ENCODE measurements around the gene TMEM100. TPM values are rescaled to one million over a fixed set of nuclear protein-coding genes. Genes with fewer than 3 reads are reported as not detected.

Gene TMEM100
- total and polyA plus RNA-seq, 2 donors from 2014 or later = 0.67 to 7.2 TPM

- Histone ChIP-seq H3K27me3 (ENCODE audit: control insufficient read depth, insufficient read depth, low read length) (no peaks in the 10 kb centered on the region), H3K27ac (ENCODE audit: low read depth in 2 of 2, low read length in 2 of 2) (no peak overlapping the region), H3K36me3 (ENCODE audit: control insufficient read depth in 2 of 3, insufficient read depth in 3 of 3, low read length in 3 of 3) (no peaks in the 10 kb centered on the region), H3K4me1 (ENCODE audit: control insufficient read depth in 2 of 3, insufficient read depth in 2 of 3, low read depth in 1 of 3, low read length in 3 of 3) (no peaks in the 10 kb centered on the region), H3K9me3 (ENCODE audit: control insufficient read depth in 2 of 3, insufficient read depth in 1 of 3, low read length in 3 of 3) (peaks cover 0 to 4% (median 0%) of the 10 kb centered on the region in 3 donors), H3K9ac (ENCODE audit: low read length in 3 of 3) (no peak overlapping the region), H3K4me3 (ENCODE audit: low read length in 3 of 3) (no peak overlapping the region)
- TF ChIP-seq, protein P1, sequence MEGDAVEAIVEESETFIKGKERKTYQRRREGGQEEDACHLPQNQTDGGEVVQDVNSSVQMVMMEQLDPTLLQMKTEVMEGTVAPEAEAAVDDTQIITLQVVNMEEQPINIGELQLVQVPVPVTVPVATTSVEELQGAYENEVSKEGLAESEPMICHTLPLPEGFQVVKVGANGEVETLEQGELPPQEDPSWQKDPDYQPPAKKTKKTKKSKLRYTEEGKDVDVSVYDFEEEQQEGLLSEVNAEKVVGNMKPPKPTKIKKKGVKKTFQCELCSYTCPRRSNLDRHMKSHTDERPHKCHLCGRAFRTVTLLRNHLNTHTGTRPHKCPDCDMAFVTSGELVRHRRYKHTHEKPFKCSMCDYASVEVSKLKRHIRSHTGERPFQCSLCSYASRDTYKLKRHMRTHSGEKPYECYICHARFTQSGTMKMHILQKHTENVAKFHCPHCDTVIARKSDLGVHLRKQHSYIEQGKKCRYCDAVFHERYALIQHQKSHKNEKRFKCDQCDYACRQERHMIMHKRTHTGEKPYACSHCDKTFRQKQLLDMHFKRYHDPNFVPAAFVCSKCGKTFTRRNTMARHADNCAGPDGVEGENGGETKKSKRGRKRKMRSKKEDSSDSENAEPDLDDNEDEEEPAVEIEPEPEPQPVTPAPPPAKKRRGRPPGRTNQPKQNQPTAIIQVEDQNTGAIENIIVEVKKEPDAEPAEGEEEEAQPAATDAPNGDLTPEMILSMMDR (IDR thresholded peaks at IDR 0.05; ENCODE audit: borderline replicate concordance, extremely low read depth, insufficient read depth) = no peak
- intact Hi-C loops (cut with DNase I) = no loop called here
- FAIRE-seq = no peak
- peak in 4 of 5 donors; percentile 73 to 93 (median 85) for DNase-seq
Measured at GRCh38 chr17:55699181-55699860, 23.3 kb downstream of the TMEM100 start.

GRCh38 chr17:55694286-55694910 lies 28.3 kb downstream of the TMEM100 start:
- intact Hi-C loops (cut with DNase I) = no loop called here
- no peak for FAIRE-seq
- DNase-seq = no peak
- no peaks in the 10 kb centered on the region for H3K9me3 ChIP-seq (ENCODE audit: control insufficient read depth in 2 of 3, insufficient read depth in 1 of 3, low read length in 3 of 3)
- H3K4me3 ChIP-seq (ENCODE audit: low read length in 3 of 3) = no peak overlapping the region
- H3K4me1 ChIP-seq (ENCODE audit: control insufficient read depth in 2 of 3, insufficient read depth in 2 of 3, low read depth in 1 of 3, low read length in 3 of 3) = no peaks in the 10 kb centered on the region
- TF ChIP-seq, protein P1 (IDR thresholded peaks at IDR 0.05; ENCODE audit: borderline replicate concordance, extremely low read depth, insufficient read depth) = no peak
- H3K27me3 ChIP-seq (ENCODE audit: control insufficient read depth, insufficient read depth, low read length) = no peaks in the 10 kb centered on the region
- H3K27ac ChIP-seq (ENCODE audit: low read depth in 2 of 2, low read length in 2 of 2) = no peak overlapping the region
- no peaks in the 10 kb centered on the region for H3K36me3 ChIP-seq (ENCODE audit: control insufficient read depth in 2 of 3, insufficient read depth in 3 of 3, low read length in 3 of 3)
- no peak overlapping the region for H3K9ac ChIP-seq (ENCODE audit: low read length in 3 of 3)

DNA sequence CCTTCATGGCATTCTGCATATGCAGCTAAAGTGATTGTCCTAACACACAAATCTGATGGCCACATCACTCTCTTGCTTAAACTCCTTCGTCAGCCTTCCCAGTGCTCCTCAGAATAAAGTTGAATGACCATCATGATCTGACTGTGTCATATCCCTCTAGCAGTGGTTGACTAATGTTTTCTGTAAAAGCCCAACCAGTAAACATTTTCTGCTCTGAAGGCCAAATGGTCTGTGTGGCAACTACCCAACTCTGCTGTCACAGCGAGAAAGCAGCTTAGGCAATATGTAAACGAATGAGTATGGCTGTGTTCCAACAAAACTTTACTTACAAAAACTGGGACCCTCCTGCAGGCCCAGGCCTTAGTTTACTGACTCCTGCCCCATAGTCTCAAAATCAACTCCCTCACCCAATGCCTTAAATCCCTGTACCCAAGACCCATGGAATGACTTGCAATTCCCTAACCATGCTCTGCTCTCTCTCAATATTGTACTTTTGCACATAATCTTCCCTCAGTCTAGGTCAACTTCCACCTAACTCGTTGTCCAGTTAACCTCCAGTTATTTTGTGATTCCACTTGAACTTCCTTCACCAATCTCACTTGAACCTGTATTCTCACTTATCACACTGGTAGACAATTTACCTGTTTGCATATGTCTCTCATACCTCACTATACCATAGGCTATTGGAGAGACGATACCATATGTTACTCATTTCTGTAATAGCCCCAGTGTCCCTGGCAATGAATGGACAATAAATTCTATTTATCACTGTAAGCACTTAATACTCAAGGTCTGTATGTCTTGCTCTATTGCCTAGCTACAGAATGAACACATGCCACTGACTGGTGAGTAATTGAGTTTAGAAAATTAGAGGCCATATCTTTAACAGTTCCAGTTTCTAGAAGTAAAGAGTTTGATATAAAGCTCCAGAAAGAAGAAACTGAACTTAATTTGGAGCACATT lies 29.1 kb downstream of the TMEM100 start:
- Histone ChIP-seq H3K36me3 (ENCODE audit: control insufficient read depth in 2 of 3, insufficient read depth in 3 of 3, low read length in 3 of 3) (no peaks in the 10 kb centered on the region), H3K4me3 (ENCODE audit: low read length in 3 of 3) (no peak overlapping the region), H3K27me3 (ENCODE audit: control insufficient read depth, insufficient read depth, low read length) (no peaks in the 10 kb centered on the region), H3K9ac (ENCODE audit: low read length in 3 of 3) (no peak overlapping the region), H3K27ac (ENCODE audit: low read depth in 2 of 2, low read length in 2 of 2) (no peak overlapping the region), H3K4me1 (ENCODE audit: control insufficient read depth in 2 of 3, insufficient read depth in 2 of 3, low read depth in 1 of 3, low read length in 3 of 3) (no peaks in the 10 kb centered on the region), H3K9me3 (ENCODE audit: control insufficient read depth in 2 of 3, insufficient read depth in 1 of 3, low read length in 3 of 3) (no peaks in the 10 kb centered on the region)
- DNase-seq (peak in 2 of 5 donors; percentile 19 to 72), FAIRE-seq (no peak)
- TF ChIP-seq, protein P1 (IDR thresholded peaks at IDR 0.05; ENCODE audit: borderline replicate concordance, extremely low read depth, insufficient read depth) = no peak
- intact Hi-C loops (cut with DNase I) = no loop called here

All from kidney (tissue), 14 donors.